Measurements from ENCODE around the gene C6orf132.
A peak's percentile ranks its signal among the peaks of the same experiment; 100 is the strongest.
"Not testable (repeated sequence)": the region's sequence is repeated elsewhere in the genome, so short reads cannot be mapped to it uniquely, and the experiment has no call there.

Gene C6orf132

GRCh38 chr6:42179945-42180313, 37.5 kb upstream of the C6orf132 start:
- no peak overlapping the region for H3K27ac ChIP-seq
- no peak for TF ChIP-seq CTCF (conservative IDR thresholded peaks at IDR 0.05)

- H3K27ac ChIP-seq, result no peak overlapping the region
- TF ChIP-seq CTCF (conservative IDR thresholded peaks at IDR 0.05), result no peak
Measured at GRCh38 chr6:42179261-42179944, 37.0 kb upstream of the C6orf132 start.

GRCh38 chr6:42177514-42178364, 35.3 kb upstream of the C6orf132 start:
- no peak for TF ChIP-seq CTCF (conservative IDR thresholded peaks at IDR 0.05)
- H3K27ac ChIP-seq, result no peak overlapping the region

GRCh38 chr6:42176981-42177380, 34.6 kb upstream of the C6orf132 start:
- TF ChIP-seq CTCF (conservative IDR thresholded peaks at IDR 0.05), result no peak
- H3K27ac ChIP-seq, result no peak overlapping the region; the same call in 1 of the 2 replicates

- peak; percentile 37 for TF ChIP-seq CTCF (conservative IDR thresholded peaks at IDR 0.05)
- no peak overlapping the region for H3K27ac ChIP-seq
Measured at GRCh38 chr6:42175860-42176259, 33.4 kb upstream of the C6orf132 start.

GRCh38 chr6:42173101-42173500, 30.7 kb upstream of the C6orf132 start, which contains the start of gene GUCA1A:
Gene GUCA1A, plus strand, starts transcription at chr6:42173364. Its CDS starts 250 bp downstream, at chr6:42173614.
- H3K27ac ChIP-seq, result no peak within 1 kb of the TSS
- TF ChIP-seq CTCF (conservative IDR thresholded peaks at IDR 0.05), result no peak

GRCh38 chr6:42171813-42172581, 29.6 kb upstream of the C6orf132 start:
- no peak overlapping the region for H3K27ac ChIP-seq
- no peak for TF ChIP-seq CTCF (conservative IDR thresholded peaks at IDR 0.05)

- H3K27ac ChIP-seq, result not testable (repeated sequence)
Measured at GRCh38 chr6:42169780-42170179, 27.4 kb upstream of the C6orf132 start.
